HFFc6 (cell line): ENCODE data around the gene MADCAM1. TPM values are rescaled to one million over a fixed set of nuclear protein-coding genes. Genes with fewer than 3 reads are reported as not detected.

ENCODE experiments used
- DNase-seq: peaks from one replicate; pipeline ENCODE4 v3.0.0-alpha.2; 2018
- H3K27ac Mint-ChIP-seq: 2 replicates; pipeline ENCODE4 v1.8.0; 2020; ENCODE audit warnings: mild to moderate bottlenecking, mixed read lengths
- H3K27me3 Mint-ChIP-seq: 2 replicates; pipeline ENCODE4 v1.8.0; 2021; ENCODE audit warnings: mild to moderate bottlenecking, moderate library complexity, mixed read lengths; ENCODE audit not compliant: insufficient read depth
- H3K36me3 Mint-ChIP-seq: 2 replicates; pipeline ENCODE4 v1.8.0; 2021; ENCODE audit warnings: low read depth, mixed read lengths
- H3K4me1 Mint-ChIP-seq: 2 replicates; pipeline ENCODE4 v1.8.0; 2020; ENCODE audit warnings: low read depth, mixed read lengths
- H3K4me3 Mint-ChIP-seq: 2 replicates; pipeline ENCODE4 v1.8.0; 2020; ENCODE audit warnings: mild to moderate bottlenecking, moderate library complexity, mixed read lengths
- H3K9me3 Mint-ChIP-seq: 2 replicates; pipeline ENCODE4 v1.8.0; 2020; ENCODE audit warnings: mild to moderate bottlenecking, mixed read lengths
- CTCF ChIP-seq: fragments of 200-600 bp; sonication (generic); IDR thresholded peaks from 2 replicates; pipeline ENCODE4 v1.5.0; 2021; ENCODE audit warnings: antibody characterized with exemption, mild to moderate bottlenecking
- total RNA-seq, 6 experiments: library from RNA; stranded (reverse); fragmentation: NEBNext Ultra II Directional; extraction: Animal tissue kit (Norgen Biotek cat#: 25700); gene quantifications; 2 replicates in 1 of 6; 3 replicates in 5 of 6; pipeline ENCODE4 v1.2.3, GENCODE V29; 2021

The MADCAM1 gene
- total RNA-seq, 6 experiments from 2014 or later, result 0.11 to 0.47 (median 0.21) TPM

GRCh38 chr19:463483-464207 is 32.6 kb upstream of the MADCAM1 start:
- Mint-ChIP-seq H3K27ac (no peak overlapping the region), H3K36me3 (no peaks in the 10 kb centered on the region), H3K4me3 (no peak overlapping the region), H3K27me3 (peaks cover 19% of the 10 kb centered on the region), H3K4me1 (no peaks in the 10 kb centered on the region), H3K9me3 (peaks cover 5% of the 10 kb centered on the region)
- no peak for TF ChIP-seq CTCF
- no peak for DNase-seq

- no peak for TF ChIP-seq CTCF
- no peaks in the 10 kb centered on the region for H3K4me1 Mint-ChIP-seq
These were observed 32.1 kb upstream of the MADCAM1 start for GRCh38 chr19:464208-464545.

DNA sequence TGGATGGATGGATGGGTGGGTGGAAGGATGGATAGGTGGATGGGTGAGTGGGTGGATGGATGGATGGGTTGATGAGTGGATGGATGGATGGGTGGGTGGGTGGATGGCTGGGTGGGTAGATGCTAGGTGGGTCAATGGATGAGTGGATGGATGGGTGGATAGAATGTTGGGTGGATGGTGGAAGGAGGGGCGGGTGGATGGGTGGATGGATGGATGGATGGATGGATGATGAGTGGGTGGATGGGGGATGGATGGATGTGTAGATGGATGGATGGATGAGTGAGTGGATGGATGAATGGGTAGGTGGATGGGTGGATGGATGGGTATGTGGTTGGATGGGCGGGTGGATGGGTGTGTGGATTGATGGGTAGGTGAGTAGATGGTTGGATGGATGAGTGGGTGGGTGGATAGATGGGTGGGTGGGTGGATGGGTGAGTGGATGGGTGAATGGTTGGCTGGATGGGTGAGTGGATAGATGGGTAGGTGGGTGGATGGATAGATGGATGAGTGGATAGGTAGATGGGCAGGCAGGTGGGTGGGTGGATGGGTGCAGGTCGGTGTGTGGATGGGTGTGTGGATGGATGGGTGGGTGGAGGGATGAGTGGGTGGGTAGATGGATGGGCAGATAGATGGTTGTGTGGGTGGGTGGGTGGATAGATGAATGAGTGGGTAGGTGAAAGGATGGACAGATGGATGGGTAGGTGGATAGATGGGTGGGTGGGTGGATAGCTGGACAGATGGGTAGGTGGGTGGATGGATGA is 31.1 kb upstream of the MADCAM1 start:
- H3K4me1 Mint-ChIP-seq, result no peaks in the 10 kb centered on the region
- no peak overlapping the region for H3K27ac Mint-ChIP-seq
- DNase-seq, result no peak
- H3K27me3 Mint-ChIP-seq, result peaks cover 13% of the 10 kb centered on the region
- no peaks in the 10 kb centered on the region for H3K36me3 Mint-ChIP-seq
- TF ChIP-seq CTCF, result no peak
- no peak overlapping the region for H3K4me3 Mint-ChIP-seq
- peaks cover 5% of the 10 kb centered on the region for H3K9me3 Mint-ChIP-seq

More at GRCh38 chr19:464208-464545, 32.1 kb upstream of the MADCAM1 start:
- Mint-ChIP-seq H3K27me3 (peaks cover 19% of the 10 kb centered on the region), H3K4me3 (no peak overlapping the region), H3K36me3 (no peaks in the 10 kb centered on the region), H3K9me3 (peaks cover 5% of the 10 kb centered on the region), H3K27ac (no peak overlapping the region)
- DNase-seq, result no peak

DNA sequence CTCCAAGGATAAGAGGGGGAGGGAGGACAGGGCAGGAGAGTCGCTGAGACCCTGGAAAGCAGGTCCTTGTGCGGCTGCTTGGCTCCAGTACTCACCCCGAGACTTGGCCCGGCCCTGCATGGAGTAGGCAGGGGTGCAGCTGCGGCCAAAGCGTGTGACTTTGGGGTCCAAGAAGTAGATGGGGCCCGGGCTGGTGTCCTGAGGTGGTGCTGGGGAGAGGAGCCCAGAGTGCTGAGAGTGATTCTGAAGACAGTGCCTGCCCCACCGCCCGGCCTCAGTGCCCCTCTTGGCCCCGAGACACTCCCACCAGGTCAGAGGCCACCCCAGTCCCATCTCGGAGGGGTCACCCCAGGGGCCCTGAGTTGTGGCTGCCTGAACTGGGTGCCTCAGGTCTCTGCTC is 28.7 kb upstream of the MADCAM1 start:
- H3K4me1 Mint-ChIP-seq, result peaks cover 3% of the 10 kb centered on the region
- peaks cover 7% of the 10 kb centered on the region for H3K27me3 Mint-ChIP-seq
- no peak for DNase-seq
- no peaks in the 10 kb centered on the region for H3K36me3 Mint-ChIP-seq
- no peak for TF ChIP-seq CTCF
- peaks cover 5% of the 10 kb centered on the region for H3K9me3 Mint-ChIP-seq
- H3K4me3 Mint-ChIP-seq, result no peak overlapping the region
- no peak overlapping the region for H3K27ac Mint-ChIP-seq

DNA sequence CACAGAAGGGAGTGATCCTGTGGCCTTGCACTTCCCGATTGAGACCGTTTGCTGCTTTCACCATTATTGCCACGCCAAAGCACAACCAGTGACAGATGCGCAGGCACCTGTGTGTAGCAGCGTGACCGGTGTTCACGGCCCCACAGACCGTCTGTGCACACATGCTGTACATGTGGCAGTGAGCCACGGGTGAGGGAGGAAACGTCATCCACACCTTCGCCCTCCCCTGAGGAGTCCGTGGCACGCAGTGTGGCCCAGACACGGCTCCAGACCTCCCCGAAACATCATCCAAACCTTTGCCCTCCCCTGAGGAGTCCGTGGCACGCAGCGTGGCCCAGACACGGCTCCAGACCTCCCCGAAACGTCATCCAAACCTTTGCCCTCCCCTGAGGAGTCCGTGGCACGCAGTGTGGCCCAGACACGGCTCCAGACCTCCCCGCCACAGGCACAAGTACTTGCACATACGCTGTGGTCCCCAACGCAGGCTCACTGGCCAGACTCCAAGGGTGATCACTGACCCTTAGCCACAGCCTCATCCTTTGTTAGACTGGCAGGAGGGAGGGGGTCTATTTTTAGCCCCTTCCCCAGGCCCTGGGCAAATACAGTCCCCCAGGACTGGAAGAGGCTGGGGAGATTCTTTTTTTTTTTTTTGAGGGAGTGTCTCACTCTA is 27.6 kb upstream of the MADCAM1 start:
- peaks cover 6% of the 10 kb centered on the region for H3K4me1 Mint-ChIP-seq
- H3K36me3 Mint-ChIP-seq, result no peaks in the 10 kb centered on the region
- no peak overlapping the region for H3K4me3 Mint-ChIP-seq
- H3K27ac Mint-ChIP-seq, result no peak overlapping the region
- H3K9me3 Mint-ChIP-seq, result peaks cover 5% of the 10 kb centered on the region
- peaks cover 3% of the 10 kb centered on the region for H3K27me3 Mint-ChIP-seq
- TF ChIP-seq CTCF, result no peak
- DNase-seq, result no peak
